H1 (cell line): ENCODE measurements around the gene CCDC136.

Experiments used
- ASH2L ChIP-seq: fragments of 200-600, 300-600 bp; sonication (generic); IDR thresholded peaks from one replicate; pipeline ENCODE4 v1.7.1; 2017; ENCODE audit warnings: low read length
- CREB1 ChIP-seq: IDR thresholded peaks from 2 replicates; pipeline ENCODE4 v1.6.1; 2012; ENCODE audit warnings: inconsistent platforms
- GABPA ChIP-seq: IDR thresholded peaks from 2 replicates; pipeline ENCODE4 v1.6.1; 2011; ENCODE audit warnings: mild to moderate bottlenecking, low read length, moderate library complexity, borderline replicate concordance; ENCODE audit not compliant: insufficient read depth
- JUN ChIP-seq: IDR thresholded peaks from 2 replicates; pipeline ENCODE4 v1.6.1; 2011; ENCODE audit warnings: low read depth, mild to moderate bottlenecking, improper control_type of control experiment, low read length
- SIRT6 ChIP-seq: IDR thresholded peaks from one replicate; pipeline ENCODE4 v1.7.1; 2012; ENCODE audit warnings: low read length, inconsistent platforms
- SIX5 ChIP-seq: IDR thresholded peaks from 2 replicates; pipeline ENCODE4 v1.6.1; 2011; ENCODE audit warnings: mild to moderate bottlenecking, low read depth, low read length
- TCF12 ChIP-seq: IDR thresholded peaks from 2 replicates; pipeline ENCODE4 v1.6.1; 2011; ENCODE audit warnings: low read depth, mild to moderate bottlenecking, low read length
- TF ChIP-seq, protein P1 (sequence below), 3 experiments: IDR thresholded peaks; 1 replicate in 2 of 3; 2 replicates in 1 of 3; pipeline versions ENCODE4 v1.5.1 to v1.6.1; 2011; ENCODE audit warnings: low read length in 3 of 3, mild to moderate bottlenecking in 3 of 3, inconsistent platforms in 2 of 3, low read depth in 1 of 3, moderate library complexity in 1 of 3; ENCODE audit not compliant: insufficient read depth in 1 of 3; ENCODE audit errors: control extremely low read depth in 1 of 3

DNA sequence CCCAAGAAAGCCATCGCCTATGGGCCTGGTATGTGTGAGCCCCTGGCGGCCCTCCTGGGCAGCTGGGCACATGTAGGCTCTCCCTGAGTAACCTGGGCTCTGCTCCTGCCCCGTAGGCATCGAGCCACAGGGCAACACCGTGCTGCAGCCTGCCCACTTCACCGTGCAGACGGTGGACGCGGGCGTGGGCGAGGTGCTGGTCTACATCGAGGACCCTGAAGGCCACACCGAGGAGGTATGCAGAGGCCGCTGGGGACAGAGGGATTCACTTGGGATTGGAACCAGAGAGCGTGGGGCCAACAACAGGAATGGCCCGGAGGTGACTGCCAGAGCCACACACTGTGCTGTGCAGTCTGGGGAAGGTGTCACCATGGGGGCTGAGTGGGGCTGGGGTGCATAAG, 45.8 kb downstream of the CCDC136 start:
- TF ChIP-seq GABPA (no peak), SIRT6 (no peak), CREB1 (no peak), ASH2L (no peak), TCF12 (no peak), JUN (no peak), SIX5 (no peak)
- TF ChIP-seq, protein P1, sequence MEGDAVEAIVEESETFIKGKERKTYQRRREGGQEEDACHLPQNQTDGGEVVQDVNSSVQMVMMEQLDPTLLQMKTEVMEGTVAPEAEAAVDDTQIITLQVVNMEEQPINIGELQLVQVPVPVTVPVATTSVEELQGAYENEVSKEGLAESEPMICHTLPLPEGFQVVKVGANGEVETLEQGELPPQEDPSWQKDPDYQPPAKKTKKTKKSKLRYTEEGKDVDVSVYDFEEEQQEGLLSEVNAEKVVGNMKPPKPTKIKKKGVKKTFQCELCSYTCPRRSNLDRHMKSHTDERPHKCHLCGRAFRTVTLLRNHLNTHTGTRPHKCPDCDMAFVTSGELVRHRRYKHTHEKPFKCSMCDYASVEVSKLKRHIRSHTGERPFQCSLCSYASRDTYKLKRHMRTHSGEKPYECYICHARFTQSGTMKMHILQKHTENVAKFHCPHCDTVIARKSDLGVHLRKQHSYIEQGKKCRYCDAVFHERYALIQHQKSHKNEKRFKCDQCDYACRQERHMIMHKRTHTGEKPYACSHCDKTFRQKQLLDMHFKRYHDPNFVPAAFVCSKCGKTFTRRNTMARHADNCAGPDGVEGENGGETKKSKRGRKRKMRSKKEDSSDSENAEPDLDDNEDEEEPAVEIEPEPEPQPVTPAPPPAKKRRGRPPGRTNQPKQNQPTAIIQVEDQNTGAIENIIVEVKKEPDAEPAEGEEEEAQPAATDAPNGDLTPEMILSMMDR (IDR thresholded peaks at IDR 0.05; ENCODE audit: control extremely low read depth in 1 of 3, insufficient read depth in 1 of 3, low read depth in 1 of 3, low read length in 3 of 3) = no peak
